SK-N-SH (cell line): ENCODE measurements around the gene MEF2C. TPM values are rescaled to one million over a fixed set of nuclear protein-coding genes. Genes with fewer than 3 reads are reported as not detected.

Experiments used
- CTCF ChIA-PET: fragments of 300-600, 350-600 bp; formaldehyde crosslinking; extraction: SDS; loops from one replicate; lab custom pipeline; 2021; lab: Yijun Ruan, JAX
- POLR2A ChIA-PET: fragments of 350-600 bp; sonication (Branson Sonifier 250); formaldehyde crosslinking; extraction: SDS; loops from one replicate; lab custom pipeline; 2020; ENCODE audit warnings: antibody characterized with exemption, inconsistent platforms; lab: Yijun Ruan, JAX
- DNase-seq: peaks from one replicate; pipeline ENCODE4 v3.0.0; 2012
- H2AFZ ChIP-seq: fragments of 200-600 bp; sonication (generic); 2 replicates; pipeline ENCODE4 v1.8.1; 2016; ENCODE audit warnings: antibody characterized with exemption, mild to moderate bottlenecking, low read depth
- H3F3A ChIP-seq: fragments of 200-600 bp; sonication (generic); replicated peaks from 2 replicates; pipeline ENCODE3; 2016; ENCODE audit warnings: antibody characterized with exemption, mild to moderate bottlenecking; ENCODE audit not compliant: insufficient read depth
- H3K27ac ChIP-seq, 2 experiments: fragments of 200-500 bp in 1 of 2; fragments of 200-600 bp in 1 of 2; sonication (Bioruptor generic) in 1 of 2; sonication (generic), shearing (Covaris generic) in 1 of 2; 2 replicates each; pipeline versions ENCODE4 v1.5.1 to v1.6.1; 2014 to 2016; ENCODE audit warnings: low read depth in 2 of 2, inconsistent platforms in 1 of 2, low read length in 1 of 2, mild to moderate bottlenecking in 1 of 2, mixed read lengths in 1 of 2
- H3K27me3 ChIP-seq: fragments of 200-600 bp; sonication (generic), shearing (Covaris generic); 2 replicates; pipeline ENCODE4 v1.6.1; 2016; ENCODE audit warnings: mixed run types; ENCODE audit not compliant: insufficient read depth
- H3K36me3 ChIP-seq, 2 experiments: fragments of 200-500 bp in 1 of 2; fragments of 200-600 bp in 1 of 2; sonication (Bioruptor generic) in 1 of 2; sonication (generic) in 1 of 2; replicated peaks in 1 of 2; 2 replicates each; pipeline versions ENCODE3 to v1.5.1; 2014 to 2016; ENCODE audit warnings: low read length in 1 of 2, mild to moderate bottlenecking in 1 of 2; ENCODE audit not compliant: insufficient read depth in 2 of 2, control insufficient read depth in 1 of 2
- H3K4me1 ChIP-seq, 2 experiments: fragments of 200-500 bp in 1 of 2; fragments of 200-600 bp in 1 of 2; sonication (Bioruptor generic) in 1 of 2; sonication (generic), shearing (Covaris generic) in 1 of 2; 2 replicates each; pipeline versions ENCODE4 v1.5.1 to v1.6.1; 2014 to 2016; ENCODE audit warnings: low read depth in 1 of 2, low read length in 1 of 2, mixed run types in 1 of 2; ENCODE audit not compliant: insufficient read depth in 2 of 2, control insufficient read depth in 1 of 2
- H3K4me2 ChIP-seq: fragments of 200-600 bp; sonication (generic), shearing (Covaris generic); 2 replicates; pipeline ENCODE4 v1.6.1; 2017; ENCODE audit warnings: mixed run types
- H3K4me3 ChIP-seq, 2 experiments: fragments of 200-500 bp in 1 of 2; fragments of 200-600 bp in 1 of 2; sonication (Bioruptor generic) in 1 of 2; sonication (generic), shearing (Covaris generic) in 1 of 2; 2 replicates each; pipeline versions ENCODE4 v1.5.1 to v1.8.1; 2014 to 2016; ENCODE audit warnings: low read depth in 2 of 2, inconsistent platforms in 1 of 2, low read length in 1 of 2, mild to moderate bottlenecking in 1 of 2, mixed read lengths in 1 of 2, moderate library complexity in 1 of 2
- H3K79me2 ChIP-seq: fragments of 200-600 bp; sonication (generic); 2 replicates; pipeline ENCODE4 v1.8.1; 2017; ENCODE audit warnings: mild to moderate bottlenecking; ENCODE audit not compliant: insufficient read depth
- H3K9ac ChIP-seq: fragments of 200-600 bp; sonication (generic); 2 replicates; pipeline ENCODE4 v1.6.1; 2017; ENCODE audit warnings: mixed run types
- H3K9me2 ChIP-seq: fragments of 200-600 bp; sonication (generic); 2 replicates; pipeline ENCODE4 v1.6.1; 2017; ENCODE audit warnings: mixed run types
- H3K9me3 ChIP-seq: fragments of 200-600 bp; sonication (generic); 2 replicates; pipeline ENCODE4 v1.6.1; 2017; ENCODE audit warnings: mixed run types, mild to moderate bottlenecking, moderate library complexity
- H4K20me1 ChIP-seq: fragments of 200-600 bp; sonication (generic); 2 replicates; pipeline ENCODE4 v1.6.1; 2017; ENCODE audit warnings: mild to moderate bottlenecking, mixed run types; ENCODE audit not compliant: insufficient read depth
- ELF1 ChIP-seq: IDR thresholded peaks from 2 replicates; pipeline ENCODE4 v1.4.0; 2012
- EP300 ChIP-seq, 2 experiments: IDR thresholded peaks; 2 replicates each; pipeline versions ENCODE4 v1.4.0 to v1.6.1; 2012; ENCODE audit warnings: borderline replicate concordance in 1 of 2, low read depth in 1 of 2, low read length in 1 of 2
- EZH2phosphoT487 ChIP-seq: fragments of 200-600 bp; sonication (generic); IDR thresholded peaks from 2 replicates; pipeline ENCODE4 v1.6.1; 2017; ENCODE audit warnings: low read depth, mixed run types, mild to moderate bottlenecking, antibody characterized with exemption, moderate library complexity, borderline replicate concordance
- FOXM1 ChIP-seq: IDR thresholded peaks from 2 replicates; pipeline ENCODE4 v1.4.0; 2012; ENCODE audit warnings: low read depth, mild to moderate bottlenecking
- GABPA ChIP-seq: IDR thresholded peaks from 2 replicates; pipeline ENCODE4 v1.4.0; 2012; ENCODE audit warnings: low read depth, mild to moderate bottlenecking
- MEF2A ChIP-seq: IDR thresholded peaks from 2 replicates; pipeline ENCODE4 v1.4.0; 2012; ENCODE audit warnings: low read depth, borderline replicate concordance
- MXI1 ChIP-seq: IDR thresholded peaks from 2 replicates; pipeline ENCODE4 v1.6.1; 2012; ENCODE audit warnings: mild to moderate bottlenecking, low read depth, low read length, improper control_type of control experiment
- NRF1 ChIP-seq: IDR thresholded peaks from 2 replicates; pipeline ENCODE4 v1.6.1; 2012; ENCODE audit warnings: low read depth, mild to moderate bottlenecking, low read length
- RAD21 ChIP-seq: IDR thresholded peaks from 2 replicates; pipeline ENCODE4 v1.6.1; 2012; ENCODE audit warnings: mild to moderate bottlenecking, low read length
- RCOR1 ChIP-seq: fragments of 150-350 bp; IDR thresholded peaks from 2 replicates; pipeline ENCODE4 v1.6.1; 2017; ENCODE audit warnings: antibody characterized with exemption, low read length
- RXRA ChIP-seq: IDR thresholded peaks from 2 replicates; pipeline ENCODE4 v1.4.0; 2012; ENCODE audit warnings: low read depth, mild to moderate bottlenecking, borderline replicate concordance
- TAF1 ChIP-seq: IDR thresholded peaks from 2 replicates; pipeline ENCODE4 v1.6.1; 2012; ENCODE audit warnings: low read depth, mild to moderate bottlenecking, low read length, moderate library complexity, borderline replicate concordance
- TCF12 ChIP-seq: IDR thresholded peaks from 2 replicates; pipeline ENCODE4 v1.4.0; 2012
- TEAD4 ChIP-seq: IDR thresholded peaks from 2 replicates; pipeline ENCODE4 v1.4.0; 2012; ENCODE audit warnings: mild to moderate bottlenecking, borderline replicate concordance; ENCODE audit not compliant: insufficient read depth
- YY1 ChIP-seq: IDR thresholded peaks from 2 replicates; pipeline ENCODE4 v1.4.0; 2012; ENCODE audit warnings: low read depth, mild to moderate bottlenecking
- WGBS: methylation state at CpG from one replicate; pipeline ENCODE4 v1.1.6; 2017; ENCODE audit warnings: low lambda C conversion rate; 5-methylcytosine and 5-hydroxymethylcytosine counted together
- polyA plus RNA-seq, 3 experiments: library from polyadenylated mRNA; depleted of rRNA; stranded (reverse); fragments of >200 nt; gene quantifications; 2 replicates each; pipeline ENCODE4 v1.2.3, GENCODE V29; 2012
- TF ChIP-seq, protein P1 (sequence below): fragments of 150-350 bp; IDR thresholded peaks from 2 replicates; pipeline ENCODE4 v1.6.1; 2017; ENCODE audit warnings: antibody characterized with exemption, low read length, low read depth, borderline replicate concordance
- TF ChIP-seq, protein P2 (sequence below): fragments of 200-600 bp; sonication (generic); IDR thresholded peaks from 2 replicates; pipeline ENCODE4 v1.6.1; 2017; ENCODE audit warnings: antibody characterized with exemption, mild to moderate bottlenecking, moderate library complexity
- TF ChIP-seq, protein P3 (sequence below): fragments of 150-350 bp; IDR thresholded peaks from 2 replicates; pipeline ENCODE4 v1.6.1; 2016; ENCODE audit warnings: mild to moderate bottlenecking, low read depth, low read length

Gene MEF2C
- polyA plus RNA-seq, 1 of the 3 experiments (the other 2 are of a cell fraction), result 1.2 TPM

DNA sequence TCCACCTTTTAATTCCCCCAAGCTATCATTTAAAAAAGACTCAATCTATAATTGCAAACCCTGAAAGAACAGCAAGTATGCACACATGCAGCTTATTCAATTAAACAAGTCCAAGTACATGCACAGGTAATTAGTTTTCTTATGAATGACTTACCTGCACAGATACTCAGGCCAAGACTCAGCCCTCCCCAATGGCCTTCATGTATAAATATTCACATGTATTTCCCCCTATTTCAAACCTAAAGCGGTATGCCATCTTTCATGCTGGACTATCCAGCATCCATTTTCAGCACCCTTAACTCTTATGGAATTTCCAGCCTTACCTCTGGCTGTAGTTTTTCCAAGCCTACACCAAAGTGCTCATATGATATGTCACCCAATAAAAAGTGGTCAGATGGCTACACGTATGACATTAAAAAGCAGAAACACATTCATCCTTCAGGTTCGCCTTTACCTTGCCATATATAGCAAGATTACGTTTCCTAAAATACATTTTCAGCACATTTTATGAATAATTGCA lies 205.5 kb downstream of the MEF2C start:
- no peaks in the 10 kb centered on the region for H3K36me3 ChIP-seq
- no peak for DNase-seq
- H3K4me2 ChIP-seq, result no peak overlapping the region
- H3K4me1 ChIP-seq, result peaks cover 6 to 15% of the 10 kb centered on the region in 2 experiments; a peak in 1 of 4 replicates
- H3K27ac ChIP-seq, result no peak overlapping the region
- no peak overlapping the region for H3K9ac ChIP-seq
- 15% methylated on average over 4 of the region's 4 CpGs for WGBS
- TF ChIP-seq GABPA (no peak), EZH2phosphoT487 (no peak), TEAD4 (no peak), RCOR1 (no peak), FOXM1 (no peak), TAF1 (no peak), MXI1 (no peak), ELF1 (no peak), MEF2A (no peak), YY1 (no peak), TCF12 (no peak), NRF1 (no peak), EP300 (IDR thresholded peaks at IDR 0.05; ENCODE audit: borderline replicate concordance in 1 of 2, low read depth in 1 of 2, low read length in 1 of 2) (no peak), RXRA (no peak), RAD21 (no peak)
- TF ChIP-seq, protein P1, sequence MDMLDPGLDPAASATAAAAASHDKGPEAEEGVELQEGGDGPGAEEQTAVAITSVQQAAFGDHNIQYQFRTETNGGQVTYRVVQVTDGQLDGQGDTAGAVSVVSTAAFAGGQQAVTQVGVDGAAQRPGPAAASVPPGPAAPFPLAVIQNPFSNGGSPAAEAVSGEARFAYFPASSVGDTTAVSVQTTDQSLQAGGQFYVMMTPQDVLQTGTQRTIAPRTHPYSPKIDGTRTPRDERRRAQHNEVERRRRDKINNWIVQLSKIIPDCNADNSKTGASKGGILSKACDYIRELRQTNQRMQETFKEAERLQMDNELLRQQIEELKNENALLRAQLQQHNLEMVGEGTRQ, result no peak
- TF ChIP-seq, protein P2, sequence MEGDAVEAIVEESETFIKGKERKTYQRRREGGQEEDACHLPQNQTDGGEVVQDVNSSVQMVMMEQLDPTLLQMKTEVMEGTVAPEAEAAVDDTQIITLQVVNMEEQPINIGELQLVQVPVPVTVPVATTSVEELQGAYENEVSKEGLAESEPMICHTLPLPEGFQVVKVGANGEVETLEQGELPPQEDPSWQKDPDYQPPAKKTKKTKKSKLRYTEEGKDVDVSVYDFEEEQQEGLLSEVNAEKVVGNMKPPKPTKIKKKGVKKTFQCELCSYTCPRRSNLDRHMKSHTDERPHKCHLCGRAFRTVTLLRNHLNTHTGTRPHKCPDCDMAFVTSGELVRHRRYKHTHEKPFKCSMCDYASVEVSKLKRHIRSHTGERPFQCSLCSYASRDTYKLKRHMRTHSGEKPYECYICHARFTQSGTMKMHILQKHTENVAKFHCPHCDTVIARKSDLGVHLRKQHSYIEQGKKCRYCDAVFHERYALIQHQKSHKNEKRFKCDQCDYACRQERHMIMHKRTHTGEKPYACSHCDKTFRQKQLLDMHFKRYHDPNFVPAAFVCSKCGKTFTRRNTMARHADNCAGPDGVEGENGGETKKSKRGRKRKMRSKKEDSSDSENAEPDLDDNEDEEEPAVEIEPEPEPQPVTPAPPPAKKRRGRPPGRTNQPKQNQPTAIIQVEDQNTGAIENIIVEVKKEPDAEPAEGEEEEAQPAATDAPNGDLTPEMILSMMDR, result no peak
- TF ChIP-seq, protein P3, sequence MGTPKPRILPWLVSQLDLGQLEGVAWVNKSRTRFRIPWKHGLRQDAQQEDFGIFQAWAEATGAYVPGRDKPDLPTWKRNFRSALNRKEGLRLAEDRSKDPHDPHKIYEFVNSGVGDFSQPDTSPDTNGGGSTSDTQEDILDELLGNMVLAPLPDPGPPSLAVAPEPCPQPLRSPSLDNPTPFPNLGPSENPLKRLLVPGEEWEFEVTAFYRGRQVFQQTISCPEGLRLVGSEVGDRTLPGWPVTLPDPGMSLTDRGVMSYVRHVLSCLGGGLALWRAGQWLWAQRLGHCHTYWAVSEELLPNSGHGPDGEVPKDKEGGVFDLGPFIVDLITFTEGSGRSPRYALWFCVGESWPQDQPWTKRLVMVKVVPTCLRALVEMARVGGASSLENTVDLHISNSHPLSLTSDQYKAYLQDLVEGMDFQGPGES, result no peak
- TF ChIP-seq, all 33 proteins: peak for 0
- CTCF ChIA-PET, result interaction anchor here (0.7 to 1.1 kb wide), 2 partner anchors 12 to 14 kb away, joined by 3 to 5 read pairs; no protein-coding TSS in a partner anchor
- Histone ChIP-seq H4K20me1 (no peaks in the 10 kb centered on the region), H3K79me2 (no peaks in the 10 kb centered on the region), H3K27me3 (peaks cover 93% of the 10 kb centered on the region), H3K9me3 (no peaks in the 10 kb centered on the region), H2AFZ (no peak overlapping the region), H3K4me3 (no peak overlapping the region), H3F3A (peaks cover 4% of the 10 kb centered on the region), H3K9me2 (no peaks in the 10 kb centered on the region)
- POLR2A ChIA-PET, result no interaction called here
